ENCODE measurements around the gene BNIP5.

- TF ChIP-seq POLR2AphosphoS5 (IDR thresholded peaks at IDR 0.05) = no peak
- TF ChIP-seq POLR2A (IDR thresholded peaks at IDR 0.05; ENCODE audit: low read depth) = no peak
- TF ChIP-seq CTCF (IDR thresholded peaks at IDR 0.05) = no peak
Observed at GRCh38 chr6:36268478-36269275, 68.0 kb downstream of the BNIP5 start.

All from esophagus muscularis mucosa (tissue), 3 donors.